GM12874 (cell line): ENCODE data around the gene ANXA6.

Experiments used
- TF ChIP-seq, protein P1 (sequence below): IDR thresholded peaks from 2 replicates; pipeline ENCODE4 v1.5.1; 2011; ENCODE audit warnings: low read depth, mild to moderate bottlenecking, control low read depth, low read length, moderate library complexity; ENCODE audit not compliant: insufficient read depth

The ANXA6 gene

DNA sequence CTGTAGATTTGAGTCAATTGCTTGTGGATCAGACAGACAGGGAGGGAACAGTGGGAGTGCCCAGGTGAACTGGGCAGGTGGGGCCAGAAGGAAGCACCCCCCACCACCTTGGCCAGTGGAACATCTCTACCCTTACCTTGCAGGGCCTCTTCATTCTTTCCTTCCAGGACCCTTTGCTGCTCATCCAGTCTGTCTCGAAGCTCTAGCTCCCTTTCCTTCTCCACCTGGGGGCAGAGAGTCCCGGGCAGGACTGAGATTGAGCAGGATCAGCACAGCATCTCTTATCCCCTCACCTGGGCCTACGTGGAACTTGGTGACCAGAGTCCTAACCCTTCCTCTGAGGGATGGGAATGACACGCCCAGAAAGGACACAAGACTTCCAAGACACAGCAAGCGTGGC lies 41.3 kb upstream of the ANXA6 start:
- TF ChIP-seq, protein P1, sequence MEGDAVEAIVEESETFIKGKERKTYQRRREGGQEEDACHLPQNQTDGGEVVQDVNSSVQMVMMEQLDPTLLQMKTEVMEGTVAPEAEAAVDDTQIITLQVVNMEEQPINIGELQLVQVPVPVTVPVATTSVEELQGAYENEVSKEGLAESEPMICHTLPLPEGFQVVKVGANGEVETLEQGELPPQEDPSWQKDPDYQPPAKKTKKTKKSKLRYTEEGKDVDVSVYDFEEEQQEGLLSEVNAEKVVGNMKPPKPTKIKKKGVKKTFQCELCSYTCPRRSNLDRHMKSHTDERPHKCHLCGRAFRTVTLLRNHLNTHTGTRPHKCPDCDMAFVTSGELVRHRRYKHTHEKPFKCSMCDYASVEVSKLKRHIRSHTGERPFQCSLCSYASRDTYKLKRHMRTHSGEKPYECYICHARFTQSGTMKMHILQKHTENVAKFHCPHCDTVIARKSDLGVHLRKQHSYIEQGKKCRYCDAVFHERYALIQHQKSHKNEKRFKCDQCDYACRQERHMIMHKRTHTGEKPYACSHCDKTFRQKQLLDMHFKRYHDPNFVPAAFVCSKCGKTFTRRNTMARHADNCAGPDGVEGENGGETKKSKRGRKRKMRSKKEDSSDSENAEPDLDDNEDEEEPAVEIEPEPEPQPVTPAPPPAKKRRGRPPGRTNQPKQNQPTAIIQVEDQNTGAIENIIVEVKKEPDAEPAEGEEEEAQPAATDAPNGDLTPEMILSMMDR: no peak

DNA sequence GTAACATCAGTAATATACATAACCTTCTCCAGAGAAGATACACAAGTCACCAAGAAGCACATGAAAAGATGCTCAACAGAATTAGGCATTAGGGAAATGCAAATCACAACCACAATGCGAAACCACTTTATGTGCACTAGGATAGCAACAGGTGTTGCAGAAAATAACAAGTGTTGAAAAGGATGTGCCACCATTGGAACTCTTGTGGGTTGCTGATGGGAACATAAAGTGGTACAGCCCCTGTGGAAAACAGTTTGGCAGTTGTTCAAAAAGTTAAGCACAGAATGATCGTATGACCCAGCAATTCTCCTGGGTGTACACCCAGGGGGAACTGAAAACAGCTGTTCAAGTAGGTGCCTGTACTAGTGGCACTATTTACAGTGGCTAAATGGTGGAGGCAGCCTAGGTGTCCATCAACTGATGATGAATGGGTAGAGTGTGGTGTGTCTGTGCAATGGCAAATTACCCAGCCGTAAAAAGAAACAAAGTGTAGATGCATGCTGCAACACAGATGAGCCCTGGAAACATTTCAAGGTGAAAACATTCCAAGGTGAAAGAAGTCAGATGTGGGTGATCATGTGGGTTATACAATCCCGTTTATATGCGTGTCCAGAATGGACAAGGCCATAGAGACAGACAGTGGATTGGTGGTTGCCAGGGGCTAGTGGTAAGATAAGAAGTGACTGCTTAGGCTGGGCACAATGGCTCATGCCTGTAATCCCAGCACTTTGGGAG lies 39.1 kb upstream of the ANXA6 start:
- TF ChIP-seq, protein P1: no peak

DNA sequence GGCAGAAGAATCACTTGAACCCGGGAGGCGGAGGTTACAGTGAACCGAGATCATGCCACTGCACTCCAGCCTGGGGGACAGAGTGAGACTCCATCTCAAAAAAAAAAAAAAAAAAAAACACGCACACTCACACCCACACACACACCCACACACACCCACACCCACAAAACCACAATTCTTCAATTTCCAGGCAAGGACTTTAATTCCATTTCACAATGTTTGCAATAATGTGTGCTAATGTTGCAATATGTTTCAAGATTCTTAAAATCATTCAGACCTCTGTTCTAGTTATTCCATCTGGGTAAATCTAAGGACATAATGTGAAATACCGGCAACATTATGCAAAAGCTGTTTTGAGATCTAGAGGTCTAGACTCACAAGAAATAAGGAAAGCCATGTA lies 38.0 kb upstream of the ANXA6 start:
- TF ChIP-seq, protein P1: no peak

DNA sequence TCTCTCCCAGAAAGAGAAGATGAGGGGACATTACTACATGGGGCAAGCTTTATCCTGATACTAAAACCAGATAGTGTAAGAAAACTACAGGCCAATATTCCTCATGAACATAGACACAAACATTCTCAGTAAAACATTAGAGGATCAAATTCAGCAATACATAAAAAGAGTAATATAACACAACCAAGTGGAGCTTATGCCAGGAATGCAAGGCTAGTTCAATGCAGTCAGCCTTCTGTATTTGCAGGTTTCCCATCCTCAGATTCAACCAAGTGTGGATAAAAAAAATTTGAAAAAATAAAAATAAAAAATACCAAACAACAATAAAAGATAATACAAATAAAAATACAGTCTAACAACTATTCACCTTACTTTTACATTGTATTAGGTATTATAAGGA lies 35.0 kb upstream of the ANXA6 start:
- TF ChIP-seq, protein P1: no peak

DNA sequence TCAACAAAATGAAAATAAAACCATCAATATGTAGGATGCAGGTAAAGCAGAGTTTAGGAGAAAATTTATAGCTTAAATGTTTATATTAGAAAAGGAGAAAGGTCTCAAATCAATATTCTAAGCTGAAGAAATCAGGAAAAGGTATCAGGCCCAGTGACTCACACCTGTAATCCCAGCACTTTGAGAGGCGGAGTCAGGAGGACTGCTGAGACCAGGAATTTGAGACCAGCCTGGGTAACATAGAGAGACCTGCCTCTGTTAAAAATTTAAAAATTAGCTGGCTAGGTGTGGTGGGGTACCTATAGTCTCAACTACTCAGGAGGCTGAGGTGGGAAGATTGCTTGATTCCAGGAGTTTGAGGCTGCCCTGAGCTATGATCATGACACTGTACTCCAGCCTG lies 34.1 kb upstream of the ANXA6 start:
- TF ChIP-seq, protein P1: no peak

DNA sequence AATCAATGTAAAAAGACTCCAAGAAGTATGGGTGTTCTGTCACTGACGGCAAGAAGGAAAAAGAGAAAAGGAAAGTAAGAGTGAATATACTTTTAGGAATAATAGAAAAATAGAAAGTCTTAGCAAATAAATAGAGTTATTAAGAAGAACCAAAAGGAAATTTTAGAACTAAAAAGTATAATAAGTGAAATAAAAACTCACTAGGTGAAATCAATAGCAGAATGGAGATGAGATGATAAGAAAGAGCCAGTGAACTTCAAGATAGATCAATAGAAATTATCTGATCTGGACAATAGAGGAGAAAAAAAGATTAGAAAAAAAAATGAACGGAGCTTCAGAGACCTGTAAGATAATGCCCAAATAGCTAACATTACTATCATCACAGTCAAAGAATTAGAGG lies 31.6 kb upstream of the ANXA6 start:
- TF ChIP-seq, protein P1: no peak

DNA sequence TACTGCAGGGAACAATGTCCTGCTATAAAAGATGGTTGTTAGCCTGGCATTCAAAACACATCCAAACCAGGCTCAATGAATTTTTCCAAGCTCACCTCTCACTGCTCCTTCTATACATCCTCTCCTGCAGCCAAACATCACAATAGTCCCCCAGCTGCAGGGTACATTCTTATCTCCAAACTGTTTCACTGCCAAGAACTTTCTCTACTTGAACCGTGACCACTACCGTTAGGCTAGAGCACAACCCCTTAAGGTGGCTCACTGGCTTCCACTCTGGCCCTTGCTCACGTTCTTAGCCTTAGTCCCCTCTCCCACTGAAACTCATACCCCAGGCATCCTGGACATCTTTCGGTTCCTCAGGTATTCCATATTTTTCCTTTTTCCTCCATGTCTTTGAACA lies 29.0 kb upstream of the ANXA6 start:
- TF ChIP-seq, protein P1: no peak
